Activated B cell treated with CpG ODN at 0.5 μM for 24 hours (primary cell): ENCODE measurements around the gene FAIM. TPM values are rescaled to one million over a fixed set of nuclear protein-coding genes. Genes with fewer than 3 reads are reported as not detected.
"Not testable (repeated sequence)": the region's sequence is repeated elsewhere in the genome, so short reads cannot be mapped to it uniquely, and the experiment has no call there.

Experiments used
- ATAC-seq: fragments of 200-7000 bp; cut with Tn5 transposase; one replicate; pipeline ENCODE4 v1.10.0; 2021; ENCODE audit warnings: low read depth, mild to moderate bottlenecking, moderate library complexity
- CTCF ChIA-PET: fragments of 350-600 bp; sonication (Branson Sonifier 250); formaldehyde crosslinking; loops from one replicate; lab custom pipeline; 2021; ENCODE audit warnings: antibody characterized with exemption; lab: Charles Lee
- POLR2A ChIA-PET: fragments of 350-600 bp; sonication (Branson Sonifier 250); formaldehyde crosslinking; loops from one replicate; lab custom pipeline; 2021; ENCODE audit warnings: antibody characterized with exemption; lab: Charles Lee
- DNase-seq: peaks from one replicate; pipeline ENCODE4 v3.0.0; 2022
- H3K27ac Mint-ChIP-seq: one replicate; pipeline ENCODE4 v1.8.0; 2020; ENCODE audit warnings: mixed read lengths
- H3K27me3 Mint-ChIP-seq: one replicate; pipeline ENCODE4 v1.8.0; 2021; ENCODE audit warnings: mixed read lengths
- H3K36me3 Mint-ChIP-seq: one replicate; pipeline ENCODE4 v1.8.0; 2021; ENCODE audit warnings: low read depth, mixed read lengths
- H3K4me1 Mint-ChIP-seq: one replicate; pipeline ENCODE4 v1.8.0; 2021; ENCODE audit warnings: mixed read lengths
- H3K4me3 Mint-ChIP-seq: one replicate; pipeline ENCODE4 v1.8.0; 2020; ENCODE audit warnings: mild to moderate bottlenecking, mixed read lengths
- H3K9me3 Mint-ChIP-seq: one replicate; pipeline ENCODE4 v1.8.0; 2020; ENCODE audit warnings: mixed read lengths
- intact Hi-C: fragments of 100-400 bp; cut with micrococcal nuclease; formaldehyde crosslinking; loops from one replicate; pipeline ENCODE4 v1.15.1; 2024
- total RNA-seq: library from RNA; stranded (reverse); gene quantifications from 2 replicates; pipeline ENCODE4 v1.2.3, GENCODE V29; 2022
- TF ChIP-seq, protein P1 (sequence below): fragments of 200-600 bp; IDR thresholded peaks from one replicate; pipeline ENCODE4 v1.8.0; 2022; ENCODE audit warnings: antibody characterized with exemption, mild to moderate bottlenecking

The FAIM gene
- total RNA-seq, 1 donor from 2014 or later, result 11.5 TPM

- H3K9me3 Mint-ChIP-seq, result peaks cover 8% of the 10 kb centered on the region
- H3K36me3 Mint-ChIP-seq, result peaks cover 54% of the 10 kb centered on the region
- H3K27me3 Mint-ChIP-seq, result no peaks in the 10 kb centered on the region
- intact Hi-C loops, result no loop called here
- H3K4me3 Mint-ChIP-seq, result no peak overlapping the region
- ChIA-PET POLR2A (interaction anchor here (0.6 kb wide), 1 partner anchor 37 kb away, joined by 3 read pairs; no protein-coding TSS in a partner anchor), CTCF (no interaction called here)
- no peak for DNase-seq
- no peak overlapping the region for H3K27ac Mint-ChIP-seq
- TF ChIP-seq, protein P1, sequence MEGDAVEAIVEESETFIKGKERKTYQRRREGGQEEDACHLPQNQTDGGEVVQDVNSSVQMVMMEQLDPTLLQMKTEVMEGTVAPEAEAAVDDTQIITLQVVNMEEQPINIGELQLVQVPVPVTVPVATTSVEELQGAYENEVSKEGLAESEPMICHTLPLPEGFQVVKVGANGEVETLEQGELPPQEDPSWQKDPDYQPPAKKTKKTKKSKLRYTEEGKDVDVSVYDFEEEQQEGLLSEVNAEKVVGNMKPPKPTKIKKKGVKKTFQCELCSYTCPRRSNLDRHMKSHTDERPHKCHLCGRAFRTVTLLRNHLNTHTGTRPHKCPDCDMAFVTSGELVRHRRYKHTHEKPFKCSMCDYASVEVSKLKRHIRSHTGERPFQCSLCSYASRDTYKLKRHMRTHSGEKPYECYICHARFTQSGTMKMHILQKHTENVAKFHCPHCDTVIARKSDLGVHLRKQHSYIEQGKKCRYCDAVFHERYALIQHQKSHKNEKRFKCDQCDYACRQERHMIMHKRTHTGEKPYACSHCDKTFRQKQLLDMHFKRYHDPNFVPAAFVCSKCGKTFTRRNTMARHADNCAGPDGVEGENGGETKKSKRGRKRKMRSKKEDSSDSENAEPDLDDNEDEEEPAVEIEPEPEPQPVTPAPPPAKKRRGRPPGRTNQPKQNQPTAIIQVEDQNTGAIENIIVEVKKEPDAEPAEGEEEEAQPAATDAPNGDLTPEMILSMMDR, result no peak
- no peaks in the 10 kb centered on the region for H3K4me1 Mint-ChIP-seq
- no peak for ATAC-seq
Measured at GRCh38 chr3:138675393-138675792, 66.8 kb downstream of the FAIM start.

DNA sequence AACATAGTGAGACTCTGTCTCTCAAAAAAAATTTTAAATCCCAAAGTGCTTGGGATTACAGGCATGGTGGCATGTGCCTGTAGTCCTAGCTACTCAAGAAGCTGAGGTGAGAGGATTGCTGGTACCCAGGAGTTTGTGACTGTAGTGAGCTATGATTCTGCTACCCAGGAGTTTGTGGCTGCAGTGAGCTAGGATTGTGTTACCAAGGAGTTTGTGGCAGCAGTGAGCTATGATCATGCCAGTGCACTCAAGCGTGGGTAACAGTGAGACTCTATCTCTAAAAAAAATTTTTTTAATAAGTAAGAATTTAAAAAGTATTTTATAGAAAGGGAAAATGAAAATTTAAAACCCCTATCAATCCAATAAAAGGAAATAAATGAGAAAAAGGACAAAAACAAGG is 69.5 kb downstream of the FAIM start:
- no peaks in the 10 kb centered on the region for H3K27me3 Mint-ChIP-seq
- ATAC-seq, result no peak
- no peak overlapping the region for H3K27ac Mint-ChIP-seq
- H3K4me1 Mint-ChIP-seq, result peaks cover 6% of the 10 kb centered on the region
- H3K9me3 Mint-ChIP-seq, result peaks cover 8% of the 10 kb centered on the region
- no peak for DNase-seq
- peaks cover 60% of the 10 kb centered on the region for H3K36me3 Mint-ChIP-seq
- intact Hi-C loops, result no loop called here
- no peak overlapping the region for H3K4me3 Mint-ChIP-seq
- ChIA-PET CTCF (interaction anchor here (1.0 to 1.4 kb wide), 2 partner anchors 21 to 237 kb away, joined by 4 read pairs; no protein-coding TSS in a partner anchor), POLR2A (no interaction called here)
- TF ChIP-seq, protein P1, result no peak

DNA sequence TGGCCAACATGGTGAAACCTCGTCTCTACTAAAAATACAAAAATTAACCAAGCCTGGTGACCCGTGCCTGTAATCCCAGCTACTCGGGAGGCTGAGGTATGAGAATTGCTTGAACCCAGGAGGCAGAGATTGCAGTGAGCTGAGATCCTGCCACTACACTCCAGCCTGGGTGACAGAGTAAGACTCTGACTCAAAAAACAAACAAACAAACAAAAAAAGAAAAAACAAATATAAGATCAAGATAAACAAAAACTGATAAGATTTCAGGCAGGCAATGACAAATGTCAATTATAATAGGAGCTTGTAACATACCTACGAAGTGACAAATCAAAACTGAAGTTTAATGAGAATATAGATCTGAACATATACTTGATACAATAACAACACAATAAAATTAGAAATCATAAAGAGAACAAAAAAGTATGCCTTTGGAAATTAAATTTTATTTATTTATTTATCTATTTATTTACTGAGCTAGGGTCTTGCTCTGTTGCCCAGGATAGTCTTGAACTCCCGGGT is 70.4 kb downstream of the FAIM start:
- no peaks in the 10 kb centered on the region for H3K27me3 Mint-ChIP-seq
- intact Hi-C loops, result no loop called here
- TF ChIP-seq, protein P1, result no peak
- H3K4me3 Mint-ChIP-seq, result no peak overlapping the region
- peaks cover 57% of the 10 kb centered on the region for H3K36me3 Mint-ChIP-seq
- H3K9me3 Mint-ChIP-seq, result peaks cover 8% of the 10 kb centered on the region
- DNase-seq (no peak), ATAC-seq (no peak)
- H3K27ac Mint-ChIP-seq, result no peak overlapping the region
- H3K4me1 Mint-ChIP-seq, result peaks cover 6% of the 10 kb centered on the region
- POLR2A ChIA-PET, result no interaction called here
- CTCF ChIA-PET, result interaction anchor here (1.0 to 1.4 kb wide), 2 partner anchors 20 to 237 kb away, joined by 4 read pairs; no protein-coding TSS in a partner anchor

GRCh38 chr3:138680974-138681373 is 72.4 kb downstream of the FAIM start:
- ATAC-seq, DNase-seq, H3K4me3 Mint-ChIP-seq, intact Hi-C loops, CTCF ChIA-PET, H3K27me3 Mint-ChIP-seq, H3K4me1 Mint-ChIP-seq, H3K27ac Mint-ChIP-seq, H3K9me3 Mint-ChIP-seq: not testable (repeated sequence)
- H3K36me3 Mint-ChIP-seq, result peaks cover 39% of the 10 kb centered on the region
- POLR2A ChIA-PET, result interaction anchor here (0.7 kb wide), 1 partner anchor 155 kb away, joined by 3 read pairs; no protein-coding TSS in a partner anchor

DNA sequence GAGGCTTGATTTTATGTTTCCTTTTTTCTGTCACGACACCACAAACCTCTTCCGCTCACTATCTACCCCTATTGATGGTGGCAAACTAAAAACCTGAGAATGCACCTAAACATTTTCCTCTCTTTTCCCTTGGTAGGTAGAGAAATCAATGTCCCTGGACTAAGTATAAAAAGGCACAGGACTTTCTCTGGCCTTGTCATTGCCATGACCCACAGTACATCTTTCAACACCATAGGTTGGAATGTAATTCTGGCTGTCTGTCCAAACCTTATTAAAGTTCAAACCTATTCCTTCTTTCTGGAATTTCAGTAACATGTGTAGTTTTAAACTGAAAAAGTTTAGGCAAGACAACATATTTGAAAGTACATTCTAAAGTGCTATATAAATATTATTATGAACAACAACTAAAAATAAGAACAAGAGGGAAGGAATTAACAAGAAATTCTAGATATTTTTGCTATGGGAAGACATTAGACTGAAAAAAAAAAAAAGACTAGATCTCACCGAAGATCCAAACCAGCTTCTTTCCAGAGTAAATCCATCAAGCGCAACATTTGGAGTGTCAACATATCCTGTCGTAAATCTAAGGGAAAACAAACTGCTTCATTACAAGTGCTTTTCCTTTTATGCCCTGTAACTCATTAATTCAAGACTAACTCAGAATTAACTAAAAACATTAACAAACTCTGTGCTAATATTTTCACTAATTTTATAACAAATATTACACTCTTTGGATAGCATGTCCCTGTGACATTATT is 73.1 kb downstream of the FAIM start:
- H3K4me1 Mint-ChIP-seq, result peaks cover 9% of the 10 kb centered on the region
- TF ChIP-seq, protein P1, result no peak
- H3K9me3 Mint-ChIP-seq, result no peaks in the 10 kb centered on the region
- CTCF ChIA-PET, result no interaction called here
- ATAC-seq, result no peak
- POLR2A ChIA-PET, result no interaction called here
- peaks cover 32% of the 10 kb centered on the region for H3K36me3 Mint-ChIP-seq
- H3K27me3 Mint-ChIP-seq, result no peaks in the 10 kb centered on the region
- no peak overlapping the region for H3K27ac Mint-ChIP-seq
- intact Hi-C loops, result no loop called here
- DNase-seq, result no peak
- H3K4me3 Mint-ChIP-seq, result no peak overlapping the region
